Nephron (organoid): Measurements from ENCODE around the gene ENTPD8.

ENCODE experiments used
- H3K27ac Mint-ChIP-seq, 3 experiments: 2 replicates each; pipeline ENCODE4 v1.8.0; 2020; ENCODE audit warnings: mixed read lengths in 3 of 3, mild to moderate bottlenecking in 2 of 3, moderate library complexity in 1 of 3
- H3K27me3 Mint-ChIP-seq: 2 replicates; pipeline ENCODE4 v1.8.0; 2021; ENCODE audit warnings: low read depth, mild to moderate bottlenecking, moderate library complexity, mixed read lengths
- H3K36me3 Mint-ChIP-seq: 2 replicates; pipeline ENCODE4 v1.8.0; 2020; ENCODE audit warnings: low read depth, mixed read lengths
- H3K4me1 Mint-ChIP-seq: 2 replicates; pipeline ENCODE4 v1.8.0; 2020; ENCODE audit warnings: mixed read lengths
- H3K4me3 Mint-ChIP-seq, 3 experiments: 2 replicates each; pipeline ENCODE4 v1.8.0; 2020; ENCODE audit warnings: mild to moderate bottlenecking in 3 of 3, mixed read lengths in 3 of 3, moderate library complexity in 2 of 3
- H3K9me3 Mint-ChIP-seq: 2 replicates; pipeline ENCODE4 v1.8.0; 2020; ENCODE audit warnings: mixed read lengths
- TF ChIP-seq, protein P1 (sequence below), 3 experiments: fragments of 200-600 bp; sonication (generic); IDR thresholded peaks; one replicate each; pipeline ENCODE4 v1.5.0; 2021; ENCODE audit warnings: antibody characterized with exemption in 3 of 3; ENCODE audit not compliant: unreplicated experiment in 3 of 3

ENTPD8 gene

DNA sequence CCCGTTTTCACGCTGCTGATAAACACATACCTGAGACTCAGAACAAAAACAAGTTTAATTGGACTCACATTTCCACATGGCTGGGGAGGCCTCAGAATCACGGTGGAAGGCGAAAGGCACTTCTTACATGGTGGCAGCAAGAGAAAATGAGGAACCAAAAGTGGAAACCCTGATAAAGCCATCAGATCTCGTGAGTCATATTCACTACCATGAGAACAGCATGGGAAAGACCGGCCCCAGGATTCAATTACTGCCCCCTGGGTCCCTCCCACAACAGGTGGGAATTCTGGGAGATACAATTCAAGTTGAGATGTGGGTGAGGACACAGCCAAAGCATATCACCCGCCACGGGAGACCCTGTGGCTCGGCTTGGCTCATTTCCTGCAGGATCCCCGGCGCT is 38.4 kb downstream of the ENTPD8 start:
- Mint-ChIP-seq H3K36me3 (peaks cover 24% of the 10 kb centered on the region), H3K27me3 (no peaks in the 10 kb centered on the region), H3K27ac (no peak overlapping the region), H3K4me3 (no peak overlapping the region), H3K9me3 (peaks cover 16% of the 10 kb centered on the region), H3K4me1 (peaks cover 13% of the 10 kb centered on the region)
- TF ChIP-seq, protein P1, sequence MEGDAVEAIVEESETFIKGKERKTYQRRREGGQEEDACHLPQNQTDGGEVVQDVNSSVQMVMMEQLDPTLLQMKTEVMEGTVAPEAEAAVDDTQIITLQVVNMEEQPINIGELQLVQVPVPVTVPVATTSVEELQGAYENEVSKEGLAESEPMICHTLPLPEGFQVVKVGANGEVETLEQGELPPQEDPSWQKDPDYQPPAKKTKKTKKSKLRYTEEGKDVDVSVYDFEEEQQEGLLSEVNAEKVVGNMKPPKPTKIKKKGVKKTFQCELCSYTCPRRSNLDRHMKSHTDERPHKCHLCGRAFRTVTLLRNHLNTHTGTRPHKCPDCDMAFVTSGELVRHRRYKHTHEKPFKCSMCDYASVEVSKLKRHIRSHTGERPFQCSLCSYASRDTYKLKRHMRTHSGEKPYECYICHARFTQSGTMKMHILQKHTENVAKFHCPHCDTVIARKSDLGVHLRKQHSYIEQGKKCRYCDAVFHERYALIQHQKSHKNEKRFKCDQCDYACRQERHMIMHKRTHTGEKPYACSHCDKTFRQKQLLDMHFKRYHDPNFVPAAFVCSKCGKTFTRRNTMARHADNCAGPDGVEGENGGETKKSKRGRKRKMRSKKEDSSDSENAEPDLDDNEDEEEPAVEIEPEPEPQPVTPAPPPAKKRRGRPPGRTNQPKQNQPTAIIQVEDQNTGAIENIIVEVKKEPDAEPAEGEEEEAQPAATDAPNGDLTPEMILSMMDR (IDR thresholded peaks at IDR 0.05; ENCODE audit: unreplicated experiment in 3 of 3), result no peak

DNA sequence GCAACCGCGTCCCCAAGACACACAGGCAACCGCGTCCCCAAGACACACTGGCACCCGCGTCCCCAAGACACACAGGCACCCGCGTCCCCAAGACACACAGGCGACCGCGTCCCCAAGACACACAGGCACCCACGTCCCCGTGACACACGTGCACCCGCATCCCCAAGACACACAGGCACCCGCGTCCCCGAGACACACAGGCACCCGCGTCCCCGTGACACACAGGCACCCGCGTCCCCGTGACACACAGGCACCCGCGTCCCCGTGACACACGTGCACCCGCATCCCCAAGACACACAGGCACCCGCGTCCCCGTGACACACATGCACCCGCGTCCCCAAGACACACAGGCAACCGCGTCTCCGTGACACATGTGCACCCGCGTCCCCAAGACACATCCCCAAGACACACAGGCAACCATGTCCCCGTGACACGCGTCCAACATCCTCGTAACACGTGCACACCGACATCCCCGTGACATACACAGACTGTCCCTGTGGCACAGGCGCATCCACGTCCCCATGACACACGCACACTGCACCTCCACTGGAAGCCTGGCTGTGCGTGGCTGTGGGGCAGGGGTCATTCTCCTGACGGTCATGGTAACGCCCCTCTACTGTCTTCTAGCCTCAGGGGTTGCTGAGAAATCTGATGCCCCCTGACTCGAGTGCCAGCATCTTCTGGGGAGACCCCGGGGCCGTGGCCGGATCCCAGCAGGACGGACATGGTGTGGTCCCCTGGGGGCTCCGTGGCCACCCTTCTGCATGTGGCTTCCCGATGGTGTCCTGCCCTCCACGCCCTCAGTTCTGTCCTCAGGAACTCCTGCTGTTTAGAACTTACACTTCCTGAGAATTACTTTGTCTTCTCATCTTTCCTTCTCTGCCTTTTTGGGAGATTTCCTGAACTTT is 42.3 kb downstream of the ENTPD8 start:
- Mint-ChIP-seq H3K4me3 (no peak overlapping the region), H3K27ac (no peak overlapping the region), H3K36me3 (peaks cover 33% of the 10 kb centered on the region), H3K9me3 (peaks cover 22% of the 10 kb centered on the region), H3K4me1 (peaks cover 6% of the 10 kb centered on the region), H3K27me3 (no peaks in the 10 kb centered on the region)
- TF ChIP-seq, protein P1 (IDR thresholded peaks at IDR 0.05; ENCODE audit: unreplicated experiment in 3 of 3), result no peak

- Mint-ChIP-seq H3K4me1 (peaks cover 6% of the 10 kb centered on the region), H3K36me3 (peaks cover 33% of the 10 kb centered on the region), H3K27ac (no peak overlapping the region), H3K9me3 (peaks cover 22% of the 10 kb centered on the region), H3K27me3 (no peaks in the 10 kb centered on the region), H3K4me3 (no peak overlapping the region)
- TF ChIP-seq, protein P1 (IDR thresholded peaks at IDR 0.05; ENCODE audit: unreplicated experiment in 3 of 3), result no peak
These were observed 43.3 kb downstream of the ENTPD8 start for GRCh38 chr9:137397675-137398423.

DNA sequence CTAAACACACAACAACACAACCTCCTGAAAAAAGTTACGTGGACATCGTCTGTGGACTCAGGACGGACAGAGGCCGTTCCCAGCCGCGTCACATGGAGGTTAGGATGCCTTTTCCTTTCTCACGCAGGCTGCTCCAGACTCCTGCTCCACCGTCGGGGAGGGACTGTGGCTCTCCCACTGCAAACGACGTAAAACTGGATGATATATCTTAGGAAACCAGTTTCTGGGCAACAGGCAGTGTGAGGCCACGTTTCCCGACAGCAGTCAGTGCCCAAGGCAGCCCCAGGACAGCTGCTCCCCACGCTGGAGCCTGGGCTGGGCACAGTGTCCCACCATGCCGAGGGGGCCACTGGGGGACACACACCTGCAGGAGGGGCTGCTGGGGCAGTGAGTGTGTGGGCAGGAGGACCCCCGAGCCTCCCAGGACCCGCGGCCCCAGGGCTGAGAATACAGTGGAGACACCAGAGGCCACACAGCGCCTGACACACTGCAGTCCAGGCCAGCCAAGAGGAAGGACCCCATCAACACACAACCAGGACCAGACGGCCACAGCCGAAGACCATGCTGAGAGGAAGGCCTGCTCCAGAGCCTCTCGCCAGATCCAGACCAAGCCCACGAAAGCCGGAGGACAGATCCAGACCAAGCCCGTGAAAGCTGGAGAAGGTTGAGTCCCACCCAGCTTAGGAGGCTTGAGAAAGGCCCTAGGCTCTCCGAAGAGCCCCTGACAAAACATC is 44.4 kb downstream of the ENTPD8 start:
- Mint-ChIP-seq H3K36me3 (peaks cover 25% of the 10 kb centered on the region), H3K27ac (no peak overlapping the region), H3K4me1 (no peaks in the 10 kb centered on the region)

GRCh38 chr9:137396227-137396626 is 44.9 kb downstream of the ENTPD8 start:
- TF ChIP-seq, protein P1 (IDR thresholded peaks at IDR 0.05; ENCODE audit: unreplicated experiment in 3 of 3), result no peak
- no peak overlapping the region for H3K4me3 Mint-ChIP-seq
- H3K36me3 Mint-ChIP-seq, result peaks cover 25% of the 10 kb centered on the region
- no peak overlapping the region for H3K27ac Mint-ChIP-seq
- no peaks in the 10 kb centered on the region for H3K27me3 Mint-ChIP-seq
- H3K4me1 Mint-ChIP-seq, result no peaks in the 10 kb centered on the region
- H3K9me3 Mint-ChIP-seq, result peaks cover 16% of the 10 kb centered on the region

More for the DNA sequence above, 44.4 kb downstream of the ENTPD8 start:
- Mint-ChIP-seq H3K4me3 (no peak overlapping the region), H3K27me3 (no peaks in the 10 kb centered on the region), H3K9me3 (peaks cover 16% of the 10 kb centered on the region)
- TF ChIP-seq, protein P1 (IDR thresholded peaks at IDR 0.05; ENCODE audit: unreplicated experiment in 3 of 3), result no peak
